Measurements from ENCODE around the gene TPSG1. TPM values are rescaled to one million over a fixed set of nuclear protein-coding genes. Genes with fewer than 3 reads are reported as not detected.

Gene TPSG1
- total RNA-seq, 1 experiment from 2014 or later: not detected

- no peak for TF ChIP-seq ATF6 (CRISPR knock-in tag; IDR thresholded peaks at IDR 0.05)
Measured at GRCh38 chr16:1189455-1189854, 35.6 kb downstream of the TPSG1 start (continued).

- Mint-ChIP-seq H3K27ac (no peak overlapping the region; the same call in 1 of the 2 replicates), H3K36me3 (no peaks in the 10 kb centered on the region), H3K27me3 (ENCODE audit: low read depth) (no peaks in the 10 kb centered on the region), H3K4me1 (0 out of 2 replicates have a peak, but pooled peaks cover 4% of the 10 kb centered on the region), H3K9me3 (no peaks in the 10 kb centered on the region), H3K4me3 (no peak overlapping the region)
- POLR2A ChIA-PET: no interaction called here
- CTCF ChIA-PET: interaction anchor here (1.0 to 1.3 kb wide), 2 partner anchors 34 to 83 kb away, joined by 3 read pairs; no protein-coding TSS in a partner anchor
- DNase-seq (ENCODE audit: low spot score) (peak; percentile 79), ATAC-seq (peak; percentile 83)
- TF ChIP-seq SP1 (CRISPR knock-in tag; conservative IDR thresholded peaks at IDR 0.05): 0 out of 2 replicates have a peak, but pooled peaks have one; percentile 35
- TF ChIP-seq ZBTB43 (CRISPR knock-in tag; IDR thresholded peaks at IDR 0.05): peak; percentile 73; the same call in 1 of the 2 replicates
- TF ChIP-seq GABPB1 (CRISPR knock-in tag; IDR thresholded peaks at IDR 0.05): peak; percentile 46; the same call in 1 of the 2 replicates
- TF ChIP-seq ZNF219 (CRISPR knock-in tag; IDR thresholded peaks at IDR 0.05; ENCODE audit: borderline replicate concordance): peak; percentile 83; the same call in 1 of the 2 replicates
- peak; percentile 85; the same call in 1 of the 2 replicates for TF ChIP-seq RELA (CRISPR knock-in tag; IDR thresholded peaks at IDR 0.05; ENCODE audit: borderline replicate concordance)
- peak; percentile 87 for TF ChIP-seq FOXK1 (CRISPR knock-in tag; IDR thresholded peaks at IDR 0.05)
- peak; percentile 72; the same call in 1 of the 2 replicates for TF ChIP-seq MYBL2 (CRISPR knock-in tag; IDR thresholded peaks at IDR 0.05)
- TF ChIP-seq CBFB (CRISPR knock-in tag; IDR thresholded peaks at IDR 0.05; ENCODE audit: low read depth): no peak
- TF ChIP-seq CREM (CRISPR knock-in tag; IDR thresholded peaks at IDR 0.05): peak; percentile 55; the same call in 1 of the 2 replicates
- 0 out of 2 replicates have a peak, but pooled peaks have one; percentile 59 for TF ChIP-seq MLX (CRISPR knock-in tag; IDR thresholded peaks at IDR 0.05)
- peak; percentile 93 for TF ChIP-seq TEAD4 (CRISPR knock-in tag; IDR thresholded peaks at IDR 0.05)
- peak; percentile 47; the same call in 1 of the 2 replicates for TF ChIP-seq E2F4 (CRISPR knock-in tag; IDR thresholded peaks at IDR 0.05; ENCODE audit: borderline replicate concordance, low read depth)
- TF ChIP-seq ATF1 (CRISPR knock-in tag; IDR thresholded peaks at IDR 0.05): peak; percentile 80; the same call in 1 of the 2 replicates
- TF ChIP-seq TP53 (CRISPR knock-in tag; IDR thresholded peaks at IDR 0.05): peak; percentile 92
- peak; percentile 60; the same call in 1 of the 2 replicates for TF ChIP-seq E2F1 (CRISPR knock-in tag; IDR thresholded peaks at IDR 0.05)
- TF ChIP-seq ELF4 (CRISPR knock-in tag; IDR thresholded peaks at IDR 0.05; ENCODE audit: low read depth): 0 out of 2 replicates have a peak, but pooled peaks have one; percentile 40
- peak; percentile 82; the same call in 1 of the 2 replicates for TF ChIP-seq SMAD3 (CRISPR knock-in tag; IDR thresholded peaks at IDR 0.05; ENCODE audit: borderline replicate concordance)
- no peak for TF ChIP-seq GRHL2 (CRISPR knock-in tag; IDR thresholded peaks at IDR 0.05; ENCODE audit: insufficient replicate concordance, severe bottlenecking)
- TF ChIP-seq USF1 (CRISPR knock-in tag; IDR thresholded peaks at IDR 0.05): peak; percentile 71; the same call in 1 of the 2 replicates
- peak; percentile 77; the same call in 1 of the 2 replicates for TF ChIP-seq TEAD1 (CRISPR knock-in tag; IDR thresholded peaks at IDR 0.05)
- peak; percentile 91; the same call in 1 of the 2 replicates for TF ChIP-seq ESRRA (CRISPR knock-in tag; IDR thresholded peaks at IDR 0.05; ENCODE audit: borderline replicate concordance)
- no peak for TF ChIP-seq NR2C2 (CRISPR knock-in tag; IDR thresholded peaks at IDR 0.05)
- peak; percentile 88; the same call in 1 of the 2 replicates for TF ChIP-seq FOXP1 (CRISPR knock-in tag; IDR thresholded peaks at IDR 0.05; ENCODE audit: borderline replicate concordance)
- TF ChIP-seq IRF1 (CRISPR knock-in tag; IDR thresholded peaks at IDR 0.05): peak; percentile 72; the same call in 1 of the 2 replicates
- TF ChIP-seq SMAD4 (CRISPR knock-in tag; IDR thresholded peaks at IDR 0.05): peak; percentile 82; the same call in 1 of the 2 replicates
- TF ChIP-seq ZNF317 (CRISPR knock-in tag; IDR thresholded peaks at IDR 0.05; ENCODE audit: borderline replicate concordance, low read depth): 0 out of 2 replicates have a peak, but pooled peaks have one; percentile 49
Measured at GRCh38 chr16:1188432-1189189, 36.5 kb downstream of the TPSG1 start.
